MM.1S (cell line): ENCODE measurements around the gene MARK4.

Experiments
- DNase-seq: peaks from one replicate; pipeline ENCODE4 v3.0.0-alpha.2; 2015
- H2AFZ ChIP-seq: fragments of 300-600 bp; sonication (generic); 2 replicates; pipeline ENCODE4 v1.6.0; 2016; ENCODE audit warnings: antibody characterized with exemption, low read length
- H3F3A ChIP-seq: fragments of 300-600 bp; sonication (generic); 2 replicates; pipeline ENCODE4 v1.6.1; 2016; ENCODE audit warnings: mild to moderate bottlenecking, antibody characterized with exemption, low read length, moderate library complexity, mixed read lengths; ENCODE audit not compliant: insufficient read depth
- H3K27ac ChIP-seq: fragments of 300-600 bp; sonication (generic); 2 replicates; pipeline ENCODE4 v1.5.1; 2016; ENCODE audit warnings: mild to moderate bottlenecking, low read length
- H3K27me3 ChIP-seq: fragments of 300-600 bp; sonication (generic); replicated peaks from 2 replicates; pipeline ENCODE4 v1.6.0; 2016; ENCODE audit warnings: low read length; ENCODE audit not compliant: insufficient read depth
- H3K36me3 ChIP-seq: fragments of 300-600 bp; sonication (generic); replicated peaks from 2 replicates; pipeline ENCODE4 v1.6.1; 2016; ENCODE audit warnings: mild to moderate bottlenecking, low read length, mixed read lengths; ENCODE audit not compliant: insufficient read depth
- H3K4me1 ChIP-seq: fragments of 300-600 bp; sonication (generic); 2 replicates; pipeline ENCODE4 v1.6.1; 2016; ENCODE audit warnings: low read length, mixed read lengths
- H3K4me2 ChIP-seq: fragments of 300-600 bp; sonication (generic); 2 replicates; pipeline ENCODE4 v1.6.0; 2016; ENCODE audit warnings: low read depth, low read length
- H3K4me3 ChIP-seq: fragments of 300-600 bp; sonication (generic); 2 replicates; pipeline ENCODE4 v1.5.1; 2016; ENCODE audit warnings: low read length, mixed read lengths
- H3K79me2 ChIP-seq: fragments of 300-600 bp; sonication (generic); 2 replicates; pipeline ENCODE4 v1.6.1; 2016; ENCODE audit warnings: mixed run types, low read length, mixed read lengths
- H3K9ac ChIP-seq: fragments of 300-600 bp; sonication (generic); 2 replicates; pipeline ENCODE4 v1.6.1; 2016; ENCODE audit warnings: low read length, mixed read lengths
- H3K9me2 ChIP-seq: fragments of 300-600 bp; sonication (generic); replicated peaks from 2 replicates; pipeline ENCODE4 v1.6.1; 2016; ENCODE audit warnings: mild to moderate bottlenecking, low read length, mixed read lengths; ENCODE audit not compliant: insufficient read depth
- H3K9me3 ChIP-seq: fragments of 300-600 bp; sonication (generic); replicated peaks from 2 replicates; pipeline ENCODE4 v1.6.1; 2016; ENCODE audit warnings: mild to moderate bottlenecking, low read length, mixed read lengths; ENCODE audit not compliant: insufficient read depth
- H4K20me1 ChIP-seq: fragments of 300-600 bp; sonication (generic); 2 replicates; pipeline ENCODE4 v1.6.1; 2016; ENCODE audit warnings: mild to moderate bottlenecking, low read length, moderate library complexity, mixed read lengths; ENCODE audit not compliant: insufficient read depth
- EZH2 ChIP-seq: fragments of 300-600 bp; sonication (generic); optimal IDR thresholded peaks from 2 replicates; pipeline ENCODE3; 2017; ENCODE audit warnings: low read depth, mild to moderate bottlenecking, antibody characterized with exemption, low read length, mixed read lengths
- EZH2phosphoT487 ChIP-seq: fragments of 300-600 bp; sonication (generic); IDR thresholded peaks from 2 replicates; pipeline ENCODE4 v1.6.1; 2018; ENCODE audit warnings: antibody characterized with exemption, low read length
- TF ChIP-seq, protein P1 (sequence below): fragments of 300-600 bp; sonication (generic); IDR thresholded peaks from 2 replicates; pipeline ENCODE4 v1.5.1; 2016; ENCODE audit warnings: antibody characterized with exemption, low read length, mixed read lengths

MARK4 gene

DNA sequence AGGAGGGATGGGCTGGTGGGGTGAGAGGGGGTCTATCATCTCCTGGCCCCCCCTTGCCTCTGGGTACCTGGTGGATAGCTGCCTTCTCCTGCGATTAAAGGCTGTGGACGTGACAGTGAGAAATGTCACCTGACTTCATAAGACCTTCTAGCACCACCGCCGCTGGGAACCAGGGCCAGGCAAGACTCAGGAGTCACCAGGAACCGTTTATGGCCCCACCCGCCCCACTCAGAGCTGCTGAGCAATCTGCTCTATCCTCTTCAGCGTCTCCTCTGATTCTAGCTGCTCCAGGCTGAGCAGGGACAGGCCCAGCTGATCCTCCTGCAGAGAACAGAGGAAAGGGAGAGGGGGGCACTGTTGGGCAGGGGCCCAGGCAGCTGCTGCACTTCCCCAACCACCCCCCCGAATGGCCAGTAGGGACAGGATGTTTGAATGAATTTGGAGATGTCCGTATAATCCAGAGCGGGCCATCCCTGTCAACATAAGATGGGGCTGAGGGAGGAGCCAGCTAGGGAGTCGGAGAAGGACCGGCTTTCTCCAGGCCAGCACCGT lies 100.4 kb downstream of the MARK4 start:
- Histone ChIP-seq H3K27ac (no peak overlapping the region), H3K4me2 (no peak overlapping the region), H4K20me1 (no peaks in the 10 kb centered on the region), H3K9ac (no peak overlapping the region), H3K4me1 (no peaks in the 10 kb centered on the region), H3K36me3 (no peaks in the 10 kb centered on the region), H3K9me3 (no peaks in the 10 kb centered on the region), H3K4me3 (no peak overlapping the region), H3K27me3 (peaks cover 13% of the 10 kb centered on the region; the same call in 1 of the 2 replicates), H2AFZ (no peak overlapping the region), H3F3A (no peaks in the 10 kb centered on the region), H3K79me2 (no peaks in the 10 kb centered on the region), H3K9me2 (no peaks in the 10 kb centered on the region)
- no peak for DNase-seq
- TF ChIP-seq, protein P1, sequence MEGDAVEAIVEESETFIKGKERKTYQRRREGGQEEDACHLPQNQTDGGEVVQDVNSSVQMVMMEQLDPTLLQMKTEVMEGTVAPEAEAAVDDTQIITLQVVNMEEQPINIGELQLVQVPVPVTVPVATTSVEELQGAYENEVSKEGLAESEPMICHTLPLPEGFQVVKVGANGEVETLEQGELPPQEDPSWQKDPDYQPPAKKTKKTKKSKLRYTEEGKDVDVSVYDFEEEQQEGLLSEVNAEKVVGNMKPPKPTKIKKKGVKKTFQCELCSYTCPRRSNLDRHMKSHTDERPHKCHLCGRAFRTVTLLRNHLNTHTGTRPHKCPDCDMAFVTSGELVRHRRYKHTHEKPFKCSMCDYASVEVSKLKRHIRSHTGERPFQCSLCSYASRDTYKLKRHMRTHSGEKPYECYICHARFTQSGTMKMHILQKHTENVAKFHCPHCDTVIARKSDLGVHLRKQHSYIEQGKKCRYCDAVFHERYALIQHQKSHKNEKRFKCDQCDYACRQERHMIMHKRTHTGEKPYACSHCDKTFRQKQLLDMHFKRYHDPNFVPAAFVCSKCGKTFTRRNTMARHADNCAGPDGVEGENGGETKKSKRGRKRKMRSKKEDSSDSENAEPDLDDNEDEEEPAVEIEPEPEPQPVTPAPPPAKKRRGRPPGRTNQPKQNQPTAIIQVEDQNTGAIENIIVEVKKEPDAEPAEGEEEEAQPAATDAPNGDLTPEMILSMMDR, result no peak
- TF ChIP-seq EZH2phosphoT487, result no peak
- no peak for TF ChIP-seq EZH2

DNA sequence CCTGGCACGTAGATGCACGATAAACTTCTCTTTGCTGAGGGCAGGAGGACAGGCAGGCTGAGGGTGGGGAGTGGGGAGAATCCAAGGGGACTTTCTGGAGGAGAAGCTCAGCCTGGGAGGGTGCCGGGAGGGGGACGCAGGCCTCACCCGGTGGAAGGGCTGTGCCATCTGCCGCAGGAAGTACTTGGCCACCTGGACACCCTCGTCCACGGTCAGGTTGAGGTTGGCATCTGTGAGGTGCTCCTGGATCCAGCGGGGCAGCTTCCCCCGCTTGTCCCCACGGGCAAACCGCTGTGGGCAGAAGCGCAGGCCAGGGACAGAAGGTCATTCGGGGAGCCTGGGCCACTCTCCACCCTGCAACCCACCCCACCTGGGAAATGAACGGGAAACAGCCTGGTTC lies 101.0 kb downstream of the MARK4 start:
- no peaks in the 10 kb centered on the region for H4K20me1 ChIP-seq
- no peaks in the 10 kb centered on the region for H3K9me2 ChIP-seq
- H3K4me2 ChIP-seq, result no peak overlapping the region
- H3K79me2 ChIP-seq, result no peaks in the 10 kb centered on the region
- 0 out of 2 replicates have a peak, but pooled peaks cover 8% of the 10 kb centered on the region for H3K27me3 ChIP-seq
- DNase-seq, result no peak
- H3K4me3 ChIP-seq, result no peak overlapping the region
- no peaks in the 10 kb centered on the region for H3F3A ChIP-seq
- TF ChIP-seq EZH2, result no peak
- no peak overlapping the region for H2AFZ ChIP-seq
- no peaks in the 10 kb centered on the region for H3K9me3 ChIP-seq
- no peaks in the 10 kb centered on the region for H3K4me1 ChIP-seq
- H3K36me3 ChIP-seq, result no peaks in the 10 kb centered on the region
- no peak overlapping the region for H3K27ac ChIP-seq
- H3K9ac ChIP-seq, result no peak overlapping the region

DNA sequence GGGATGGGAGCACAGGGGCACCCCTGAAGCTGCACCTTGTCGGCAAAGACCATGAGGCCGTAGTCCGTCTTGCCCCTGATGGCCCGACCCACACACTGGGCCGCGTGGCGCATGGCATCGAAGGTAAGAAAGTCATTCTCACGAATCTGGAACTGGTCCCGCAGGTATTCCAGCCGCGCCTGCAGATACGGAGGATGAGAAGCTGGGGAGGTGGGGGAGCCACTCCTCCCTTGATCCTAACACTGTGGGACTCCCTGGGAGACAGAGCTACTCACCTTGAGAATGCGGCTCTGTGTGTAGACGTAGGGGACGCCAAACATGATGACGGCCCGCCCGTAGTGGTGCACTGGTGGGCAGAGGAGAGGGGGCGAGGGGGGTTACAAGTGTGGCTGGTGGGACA lies 101.4 kb downstream of the MARK4 start:
- Histone ChIP-seq H3K4me1 (no peaks in the 10 kb centered on the region), H3K9ac (no peak overlapping the region), H3K79me2 (no peaks in the 10 kb centered on the region), H3F3A (no peaks in the 10 kb centered on the region), H3K36me3 (no peaks in the 10 kb centered on the region), H4K20me1 (no peaks in the 10 kb centered on the region), H3K9me2 (no peaks in the 10 kb centered on the region), H2AFZ (no peak overlapping the region), H3K27ac (no peak overlapping the region), H3K9me3 (no peaks in the 10 kb centered on the region), H3K27me3 (0 out of 2 replicates have a peak, but pooled peaks cover 5% of the 10 kb centered on the region), H3K4me3 (no peak overlapping the region), H3K4me2 (no peak overlapping the region)
- TF ChIP-seq EZH2 (no peak), EZH2phosphoT487 (no peak)
- TF ChIP-seq, protein P1, result no peak
- no peak for DNase-seq
